ENCODE results near the gene ECEL1.

GRCh38 chr2:232486558-232487384 is 863 bp downstream of the ECEL1 start:
- no peak for TF ChIP-seq REST (IDR thresholded peaks at IDR 0.05; ENCODE audit: unreplicated experiment)
- TF ChIP-seq EZH2 (IDR thresholded peaks at IDR 0.05; ENCODE audit: low read depth, unreplicated experiment), result peak; percentile 79
- no peak for TF ChIP-seq CTCF (conservative IDR thresholded peaks at IDR 0.05; ENCODE audit: low read depth in 2 of 2)
- TF ChIP-seq POLR2AphosphoS5 (IDR thresholded peaks at IDR 0.05; ENCODE audit: low read depth), result 0 out of 2 replicates have a peak, but pooled peaks have one; percentile 0
- TF ChIP-seq EZH2phosphoT487 (IDR thresholded peaks at IDR 0.05; ENCODE audit: unreplicated experiment), result peak; percentile 36
- TF ChIP-seq JUNB (IDR thresholded peaks at IDR 0.05; ENCODE audit: unreplicated experiment), result no peak
- no peak for TF ChIP-seq CREB1 (CRISPR knock-in tag; IDR thresholded peaks at IDR 0.05; ENCODE audit: low read depth)
- no peak for TF ChIP-seq STAT1 (IDR thresholded peaks at IDR 0.05; ENCODE audit: unreplicated experiment)
- TF ChIP-seq NANOG (IDR thresholded peaks at IDR 0.05; ENCODE audit: borderline replicate concordance), result no peak
- TF ChIP-seq ETS1 (IDR thresholded peaks at IDR 0.05), result no peak
- no peak for TF ChIP-seq ZNF331 (CRISPR knock-in tag; IDR thresholded peaks at IDR 0.05; ENCODE audit: low read depth)
- no peak for TF ChIP-seq ZNF462 (CRISPR knock-in tag; IDR thresholded peaks at IDR 0.05)
